Cortex of kidney (tissue), 1 donor: Measurements from ENCODE around the gene AKR1C8.
"Not testable (repeated sequence)": the region's sequence is repeated elsewhere in the genome, so short reads cannot be mapped to it uniquely, and the experiment has no call there.

ENCODE experiments used
- DNase-seq: peaks from one replicate; lab custom pipeline; 2025; lab: John Stamatoyannopoulos, UW

Gene AKR1C8

DNA sequence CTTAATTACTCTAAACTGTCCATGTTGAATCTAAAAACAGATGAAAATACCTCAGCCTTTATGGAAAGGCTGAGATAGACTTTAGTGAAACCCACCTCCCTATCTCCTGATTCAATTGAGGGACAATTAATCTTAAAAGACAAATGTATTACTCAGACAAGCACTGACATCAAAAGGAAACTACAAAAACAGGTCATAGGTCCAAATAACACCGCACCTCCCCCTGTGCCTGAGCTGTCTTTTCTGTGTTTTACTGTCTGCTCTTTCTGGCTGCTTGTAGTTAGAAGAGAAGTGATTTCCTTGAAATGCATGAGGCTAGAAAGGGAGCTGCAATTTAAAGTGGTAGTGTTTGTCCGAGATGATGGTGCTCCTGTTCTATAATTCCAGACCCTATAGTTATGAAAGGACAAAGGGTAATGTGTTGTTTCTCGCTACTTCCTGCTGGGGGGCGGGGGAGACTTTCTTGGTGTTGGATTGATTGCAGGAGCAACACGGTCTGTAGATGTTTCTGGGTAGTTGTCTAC is 16.0 kb downstream of the AKR1C8 start:
- DNase-seq = no peak

DNA sequence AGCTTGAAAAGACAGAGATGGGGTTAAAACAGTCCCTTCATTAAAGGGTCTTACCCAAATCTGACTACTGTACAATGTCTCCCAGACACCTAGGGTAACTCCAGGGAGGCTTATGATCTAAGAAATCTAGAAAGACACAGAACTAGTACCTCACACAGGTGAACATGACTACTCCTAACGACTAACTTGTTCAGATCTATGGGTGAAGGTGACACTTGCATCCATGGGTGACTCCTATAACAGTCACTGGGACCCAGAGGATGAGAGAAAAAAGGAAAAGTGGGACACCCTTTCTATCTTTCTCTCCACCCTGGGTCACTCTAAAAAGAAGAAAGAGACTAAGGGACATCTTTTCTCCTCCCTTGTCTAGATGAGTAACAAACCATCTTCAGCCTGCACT is 19.2 kb downstream of the AKR1C8 start:
- DNase-seq = no peak

DNA sequence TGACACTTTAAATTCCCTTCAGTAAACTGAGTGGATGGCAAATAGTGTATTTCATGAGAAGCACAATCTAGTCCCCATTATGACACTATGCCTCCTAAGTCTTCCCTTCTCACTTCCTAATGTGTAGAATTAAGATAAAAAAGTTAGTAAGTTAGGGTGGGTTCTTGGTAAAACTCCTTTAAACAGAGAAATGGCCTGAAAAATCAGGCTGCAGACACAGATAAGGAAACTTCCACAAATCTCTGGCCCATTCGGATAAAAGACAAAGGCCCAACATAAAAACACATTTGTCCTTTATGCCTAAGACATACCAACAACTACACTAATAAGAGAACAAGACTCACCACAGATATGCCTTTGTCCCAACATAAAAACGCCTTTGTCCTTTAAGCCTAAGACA is 21.5 kb downstream of the AKR1C8 start:
- no peak for DNase-seq

DNA sequence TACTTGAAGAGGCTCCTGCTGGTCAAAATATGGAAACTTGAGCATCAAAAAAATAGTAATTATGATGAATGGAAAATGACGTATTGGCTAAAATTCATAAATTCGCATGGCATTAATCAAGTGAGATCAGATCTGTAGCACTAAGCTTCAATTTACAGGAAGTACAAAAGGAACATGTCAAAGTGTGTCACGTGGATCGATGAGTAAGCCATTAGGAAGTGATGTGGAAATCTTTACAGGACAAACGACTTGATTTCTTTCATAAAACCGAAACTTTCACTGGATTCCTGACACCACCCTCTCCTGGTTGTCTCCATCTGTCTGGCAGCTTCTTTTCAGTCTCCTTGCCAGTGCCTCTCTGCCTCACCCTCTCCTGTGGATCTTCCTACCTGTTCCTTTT is 25.8 kb downstream of the AKR1C8 start:
- DNase-seq = no peak

DNA sequence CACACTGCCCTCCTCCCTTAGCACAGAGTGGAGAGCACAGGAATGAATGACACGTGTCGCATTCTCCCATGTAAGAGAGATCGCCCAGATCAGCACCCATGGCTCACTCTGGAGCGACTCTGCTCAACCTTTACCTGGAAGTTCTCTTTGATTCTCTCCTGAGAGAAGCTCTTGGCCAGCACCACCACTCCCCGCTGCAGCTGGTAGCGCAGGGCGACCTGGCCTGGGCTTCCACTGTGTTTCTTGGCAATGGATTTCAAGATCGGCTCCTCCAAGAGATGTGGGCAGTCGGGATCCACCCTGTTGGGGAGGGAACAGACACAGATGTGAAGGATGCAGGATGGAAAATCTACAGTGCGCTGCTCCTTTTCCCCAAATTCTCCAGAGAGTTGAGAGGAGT is 27.4 kb downstream of the AKR1C8 start:
- no peak for DNase-seq

DNA sequence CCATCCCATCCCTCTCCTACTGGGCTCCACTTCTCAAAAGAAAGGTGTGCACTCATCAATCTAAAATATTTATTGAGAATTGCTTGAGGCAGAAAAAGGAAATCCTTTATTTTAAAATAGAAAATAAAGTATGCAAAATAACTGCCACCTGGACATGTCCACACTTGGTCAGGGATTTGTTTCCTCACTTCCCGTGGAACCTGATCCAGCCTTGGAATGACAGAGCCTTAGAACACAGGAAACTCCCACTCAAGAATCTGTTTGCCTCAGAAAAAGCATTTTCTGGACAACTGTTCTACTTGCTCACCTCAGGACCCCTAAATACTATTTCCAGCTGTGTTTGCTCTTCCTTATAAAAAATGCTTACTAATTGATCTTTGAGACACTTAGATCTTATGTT is 29.0 kb downstream of the AKR1C8 start:
- DNase-seq = no peak

DNA sequence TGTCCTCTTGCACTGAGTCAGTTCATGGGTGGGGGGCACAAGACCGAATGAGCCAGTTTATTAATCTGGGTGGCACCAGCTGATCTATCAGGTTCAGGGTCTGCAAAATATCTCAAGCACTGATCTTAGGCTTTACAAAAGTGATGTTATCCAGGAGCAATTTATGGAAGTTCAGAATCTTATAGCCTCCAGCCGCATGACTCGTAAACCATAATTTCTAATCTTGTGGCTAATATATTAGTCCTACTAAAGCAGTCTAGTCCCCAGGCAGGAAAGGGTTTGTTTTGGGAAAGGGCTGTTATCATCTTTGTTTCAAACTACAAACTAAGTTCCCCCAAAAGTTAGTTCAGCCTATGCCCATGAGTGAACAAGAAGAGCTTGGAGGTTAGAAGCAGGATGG is 33.9 kb downstream of the AKR1C8 start:
- no peak for DNase-seq

DNA sequence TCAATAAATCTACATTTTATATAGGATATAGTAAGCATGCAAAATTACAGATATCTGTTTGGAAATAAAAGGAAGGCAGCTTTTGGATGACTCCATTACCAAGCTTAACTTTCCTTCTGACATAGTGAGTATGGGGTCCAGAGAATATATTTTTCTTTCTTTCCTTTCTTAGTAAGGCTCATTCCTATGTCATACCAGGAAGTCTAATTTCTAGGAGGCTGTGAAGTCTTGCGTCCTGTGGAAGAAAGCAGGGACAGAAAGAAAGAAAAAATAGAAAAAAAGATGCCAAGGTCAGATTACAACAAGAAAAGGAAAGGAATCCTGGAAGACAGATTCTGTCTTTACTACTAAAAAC is 36.3 kb downstream of the AKR1C8 start:
- no peak for DNase-seq

DNA sequence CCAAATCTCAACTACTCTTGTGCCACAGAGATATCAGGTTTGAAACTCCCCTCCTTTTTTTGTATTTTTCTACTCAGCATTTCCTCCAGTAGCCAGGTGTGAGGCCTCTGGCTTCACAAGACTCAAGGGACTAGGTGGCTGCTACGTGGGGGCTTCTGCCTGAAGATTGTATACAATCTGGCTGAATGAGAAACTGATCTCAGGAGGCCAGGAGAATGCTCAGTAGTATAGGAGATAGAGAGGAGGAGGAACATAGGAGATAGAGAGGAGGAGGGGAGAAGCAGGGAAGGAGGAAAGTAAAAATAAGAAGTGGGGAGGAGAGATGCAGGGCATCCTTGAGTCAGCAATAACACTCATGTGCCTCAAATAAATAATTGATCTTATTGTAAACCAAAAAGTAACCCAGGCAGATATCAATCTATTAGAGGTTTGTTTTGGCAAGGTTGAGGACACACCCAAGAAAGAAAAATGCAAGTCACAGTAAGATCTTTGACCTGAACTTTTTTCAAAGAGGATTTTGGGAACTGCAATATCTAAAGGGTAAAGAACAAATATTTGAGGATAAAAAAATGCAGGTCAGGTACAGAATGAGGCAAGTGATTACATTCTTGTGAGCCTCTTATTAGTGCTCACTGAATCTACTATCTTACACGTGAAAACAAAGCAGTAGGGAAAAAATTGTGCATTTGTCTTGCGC is 36.8 kb downstream of the AKR1C8 start:
- DNase-seq = no peak

DNA sequence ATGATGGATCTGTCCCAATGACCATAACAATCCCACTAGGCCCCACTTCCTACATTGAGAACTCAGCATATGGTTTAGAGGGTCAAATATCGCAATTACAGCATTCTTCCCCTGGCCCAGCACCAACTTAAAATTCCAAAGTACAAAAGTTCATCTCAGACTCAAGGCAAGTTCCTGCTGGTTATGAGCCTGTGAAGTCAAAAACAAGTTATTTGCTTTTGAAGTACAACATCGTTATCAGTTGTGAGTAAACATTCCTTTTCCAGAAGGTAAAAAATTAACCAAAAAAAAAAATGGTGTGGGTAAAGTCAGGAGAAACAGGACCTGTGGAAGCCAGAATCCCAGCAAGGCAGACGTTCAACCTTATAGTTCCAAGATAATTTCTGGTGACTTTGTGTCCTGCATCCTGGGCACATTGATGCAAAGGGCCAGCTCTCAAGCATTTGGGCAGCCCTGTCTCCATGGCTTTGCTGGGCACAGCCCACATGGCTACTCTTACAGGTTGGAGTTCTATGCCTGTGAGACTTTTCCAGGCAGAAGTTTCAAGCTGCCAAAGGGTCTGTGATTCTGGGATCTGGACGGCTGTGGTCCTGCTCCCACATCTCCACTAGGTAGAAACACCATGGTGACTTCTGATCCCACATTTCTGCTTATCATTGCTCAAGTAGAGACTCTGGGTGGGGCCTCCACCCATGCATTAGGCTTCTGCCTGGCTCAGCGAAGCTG is 37.5 kb downstream of the AKR1C8 start:
- DNase-seq = no peak

DNA sequence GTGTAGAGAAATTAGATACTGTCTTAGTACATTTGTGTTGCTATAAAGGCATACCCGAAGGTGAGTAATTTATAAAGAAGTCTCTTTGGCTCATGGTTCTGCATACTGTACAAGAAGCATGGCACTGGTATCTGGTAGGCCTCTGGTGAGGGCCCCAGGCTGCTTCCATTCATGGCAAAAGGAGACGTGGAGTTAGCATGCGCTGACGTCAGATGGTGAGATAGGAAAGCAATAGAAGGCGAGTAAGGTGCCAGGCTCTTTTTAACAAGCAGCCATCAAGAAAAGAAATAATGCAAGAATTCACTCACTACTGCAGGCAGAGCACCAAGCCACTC is 38.1 kb downstream of the AKR1C8 start:
- no peak for DNase-seq

DNA sequence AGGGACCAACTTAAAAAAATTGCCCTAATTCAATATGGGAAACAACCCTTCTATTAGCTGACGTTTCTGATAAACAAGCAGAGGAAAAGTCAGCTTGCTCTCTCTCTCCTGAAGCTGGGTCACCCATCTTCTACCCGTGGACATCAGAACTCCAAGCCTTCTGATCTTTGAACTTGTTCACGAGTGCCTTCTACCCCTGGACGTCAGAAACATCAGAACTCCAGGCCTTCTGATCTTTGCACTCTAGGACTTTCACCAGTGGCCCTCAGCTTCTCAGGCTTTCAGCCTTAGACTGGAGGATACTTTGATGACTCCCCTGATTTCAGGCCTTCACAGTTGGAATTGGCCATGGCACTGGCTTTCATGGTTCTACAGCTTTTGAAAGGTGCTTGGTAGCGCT is 41.8 kb downstream of the AKR1C8 start:
- no peak for DNase-seq

DNA sequence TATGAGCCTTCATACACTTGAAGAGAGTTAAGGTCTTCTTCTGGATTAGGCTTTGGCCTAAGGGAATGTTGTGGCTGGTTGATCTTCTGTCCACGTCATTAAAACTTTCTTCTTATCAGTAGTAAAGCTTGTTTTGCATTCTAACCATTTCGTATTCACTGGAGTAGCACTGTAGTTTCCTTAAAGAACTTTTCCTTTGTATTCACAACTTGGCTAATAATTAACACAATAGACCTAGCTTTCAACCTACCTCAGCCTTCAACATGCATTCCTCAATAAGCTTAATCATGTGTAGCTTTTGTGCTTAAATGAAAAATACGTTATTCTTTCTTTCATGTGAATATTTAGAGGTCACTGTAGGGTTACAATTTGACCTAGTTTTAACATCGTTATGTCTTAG is 42.8 kb downstream of the AKR1C8 start:
- no peak for DNase-seq

DNA sequence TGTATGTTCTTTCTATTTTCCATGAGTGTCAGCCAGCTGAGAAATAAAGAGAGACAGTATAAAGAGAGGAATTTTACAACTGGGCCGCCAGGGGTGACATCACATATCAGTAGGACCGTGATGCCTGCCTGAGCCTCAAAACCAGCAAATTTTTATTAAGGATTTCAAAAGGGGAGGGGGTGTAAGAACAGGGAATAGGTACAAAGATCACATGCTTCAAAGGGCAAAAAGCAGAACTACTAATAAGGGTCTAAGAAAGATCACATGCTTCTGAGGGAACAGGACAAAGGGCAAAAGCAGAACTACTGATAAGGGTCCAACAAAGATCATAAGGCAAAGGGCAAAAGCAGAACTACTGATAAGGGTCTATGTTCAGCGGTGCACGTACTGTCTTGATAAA is 47.3 kb downstream of the AKR1C8 start:
- not testable (repeated sequence) for DNase-seq

DNA sequence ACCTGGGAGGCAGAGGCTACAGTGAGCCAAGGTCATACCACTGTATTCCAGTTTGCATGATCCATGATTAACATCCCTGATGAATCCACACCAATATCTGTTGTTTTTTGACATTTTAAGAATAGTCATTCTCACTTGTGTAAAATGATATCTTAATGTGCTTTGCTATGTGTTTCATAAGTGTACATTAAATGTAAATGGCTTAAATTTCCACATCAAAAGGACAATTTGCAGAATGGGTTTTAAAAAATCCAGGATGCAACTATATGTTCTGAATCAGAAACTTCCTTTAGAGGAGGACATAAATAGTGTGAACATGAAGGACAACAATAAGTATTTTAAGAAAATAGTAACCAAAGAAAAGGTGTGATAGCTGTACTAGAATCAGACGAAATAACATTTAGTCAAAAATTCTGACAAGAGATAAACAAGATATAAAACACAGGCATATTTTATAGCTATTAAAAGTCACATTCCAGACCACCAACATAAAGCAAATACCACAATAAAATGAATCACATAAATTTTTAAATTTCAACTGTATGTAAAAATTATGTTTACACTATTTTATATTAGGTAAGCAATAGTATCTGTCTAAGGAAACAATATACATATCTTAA is 48.4 kb downstream of the AKR1C8 start:
- DNase-seq = no peak

DNA sequence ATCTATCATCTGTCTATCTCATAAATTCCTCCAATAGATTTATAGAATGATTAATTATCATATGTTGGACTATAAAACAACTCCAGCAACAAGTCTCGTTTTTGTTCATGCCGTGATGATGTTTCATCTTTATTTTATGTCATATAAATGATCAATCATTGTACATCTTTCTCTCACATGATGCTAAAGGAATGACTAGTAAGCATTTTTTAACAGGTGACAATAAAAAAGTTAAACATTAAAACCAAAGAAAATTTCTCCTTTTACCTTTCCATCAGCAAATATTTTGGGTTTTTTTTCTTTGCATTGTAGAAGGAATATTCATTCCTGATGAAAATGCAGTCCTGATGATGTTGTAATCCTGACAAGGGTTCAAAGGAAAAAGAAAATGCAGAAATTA is 49.4 kb downstream of the AKR1C8 start:
- DNase-seq = no peak

DNA sequence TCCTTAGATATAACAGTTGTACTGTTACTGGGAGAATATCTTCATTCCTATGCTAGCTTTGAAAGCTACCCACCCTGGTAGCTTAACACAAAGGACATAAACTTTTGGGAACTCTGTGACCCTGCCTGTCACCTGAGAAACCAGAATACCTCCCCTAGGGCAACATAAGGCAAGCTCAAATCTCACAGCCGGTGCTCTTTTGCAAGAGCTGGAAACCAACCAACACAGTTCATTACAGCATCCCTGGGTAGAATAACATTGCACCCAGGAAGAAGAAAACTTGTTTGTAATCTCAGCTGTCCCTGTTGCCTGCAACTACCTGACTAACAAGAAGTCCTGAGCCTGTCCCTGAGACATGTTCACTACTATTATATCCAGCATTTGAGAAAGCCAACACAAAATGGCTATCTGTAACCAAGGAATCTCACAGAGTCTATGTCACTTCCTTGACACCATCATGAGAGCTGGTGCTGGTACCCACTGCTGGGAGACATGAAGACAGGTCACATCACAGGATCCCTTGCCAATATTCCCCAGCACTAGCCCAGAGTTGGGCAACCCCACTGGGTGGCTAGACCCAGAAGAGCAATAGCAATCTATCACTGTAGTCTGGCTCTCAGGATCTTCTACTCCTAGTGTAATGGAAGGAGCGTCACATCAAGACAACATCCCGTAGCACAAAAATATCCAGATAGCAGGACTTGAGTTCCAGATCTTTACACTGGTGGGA is 59.5 kb downstream of the AKR1C8 start:
- DNase-seq = no peak

DNA sequence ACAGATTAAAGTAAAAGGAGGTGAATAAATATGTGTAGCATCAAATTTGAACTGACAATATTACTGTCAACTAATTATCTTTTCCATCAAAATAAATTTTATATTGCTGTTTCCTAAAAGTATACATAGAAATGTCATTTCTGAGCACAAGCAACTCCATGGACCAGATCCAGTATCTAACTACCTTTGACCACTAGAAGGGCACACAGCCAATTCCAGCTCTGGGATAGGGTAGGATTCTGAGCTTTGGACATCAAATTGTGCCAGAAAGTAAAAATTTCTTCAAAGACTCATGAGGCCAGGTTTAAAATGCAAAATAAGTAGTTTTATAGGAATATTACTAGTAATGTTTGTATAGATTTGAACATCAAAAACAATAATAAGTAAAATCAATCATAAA is 61.1 kb downstream of the AKR1C8 start:
- no peak for DNase-seq

DNA sequence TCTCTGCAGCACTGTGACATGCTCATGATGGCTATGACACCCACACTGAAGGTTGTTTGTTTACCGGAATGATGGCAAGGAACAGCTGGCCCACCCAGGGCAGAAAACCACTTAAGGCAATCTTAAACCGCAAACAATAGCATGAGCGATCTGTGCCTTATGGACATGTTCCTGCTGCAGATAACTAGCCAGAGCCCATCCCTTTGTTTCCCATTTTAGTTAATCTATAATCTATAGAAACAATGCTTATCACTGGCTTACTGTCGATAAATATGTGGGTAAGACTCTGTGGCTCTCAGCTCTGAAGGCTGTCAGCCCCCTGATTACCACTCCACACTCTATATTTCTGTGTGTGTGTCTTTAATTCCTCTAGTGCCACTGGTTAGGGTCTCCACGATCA is 65.0 kb downstream of the AKR1C8 start:
- DNase-seq = not testable (repeated sequence)

DNA sequence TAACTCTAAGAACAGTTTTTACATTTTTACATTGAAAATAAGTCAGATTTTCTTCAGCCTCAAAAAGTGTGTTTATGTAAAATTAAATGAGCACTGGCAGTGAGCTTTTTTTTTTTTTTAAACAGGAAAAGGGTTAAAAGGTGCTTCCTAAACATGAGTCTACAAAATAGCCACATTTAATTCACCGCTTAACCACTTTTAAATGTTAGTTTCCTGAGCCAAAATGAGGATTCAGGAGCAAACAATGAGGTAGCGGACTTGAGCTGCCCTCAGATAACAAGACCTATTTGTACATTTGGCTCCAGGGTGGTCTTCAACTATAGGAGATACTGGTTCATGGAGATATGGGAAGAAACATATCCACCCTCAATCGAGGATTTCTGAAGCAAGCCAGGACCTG is 67.9 kb downstream of the AKR1C8 start:
- DNase-seq = no peak

DNA sequence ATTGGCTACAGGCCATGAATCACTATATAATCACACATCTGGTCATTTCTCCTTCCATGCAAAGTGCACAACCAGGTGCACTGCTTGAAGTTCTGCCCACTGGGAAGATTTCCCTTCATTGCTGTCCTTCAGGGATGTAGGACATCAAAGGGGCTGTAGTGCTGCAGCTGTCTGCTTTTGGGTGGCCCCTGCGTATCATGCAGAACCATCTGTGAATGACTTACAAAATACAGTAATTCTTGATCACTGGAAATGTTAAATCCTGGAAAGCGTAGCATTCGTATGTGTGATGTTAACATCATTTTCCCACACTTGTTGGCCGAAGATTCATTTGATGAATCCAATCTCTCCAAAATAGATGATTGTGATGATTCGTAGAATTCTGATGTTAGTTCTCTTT is 68.3 kb downstream of the AKR1C8 start:
- no peak for DNase-seq

DNA sequence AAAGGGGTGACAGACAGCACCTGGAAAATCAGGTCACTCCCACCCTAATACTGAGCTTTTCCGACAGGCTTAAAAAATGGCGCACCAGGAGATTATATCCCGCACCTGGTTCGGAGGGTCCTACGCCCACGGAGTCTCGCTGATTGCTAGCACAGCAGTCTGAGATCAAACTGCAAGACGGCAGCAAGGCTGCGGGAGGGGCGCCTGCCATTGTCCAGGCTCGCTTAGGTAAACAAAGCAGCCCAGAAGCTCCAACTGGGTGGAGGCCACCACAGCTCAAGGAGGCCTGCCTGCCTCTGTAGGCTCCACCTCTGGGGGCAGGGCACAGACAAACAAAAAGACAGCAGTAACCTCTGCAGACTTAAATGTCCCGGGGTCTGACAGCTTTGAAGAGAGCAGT is 75.1 kb downstream of the AKR1C8 start:
- not testable (repeated sequence) for DNase-seq
